Coronary artery (tissue), 2 donors: ENCODE data around the gene PGR.

Source experiments
- DNase-seq: peaks from one replicate; pipeline ENCODE4 v3.0.0-alpha.2; 2017; ENCODE audit warnings: low spot score
- H3K27ac ChIP-seq, 2 donors: fragments of 200-600 bp; sonication (generic); one replicate each; pipeline ENCODE4 v1.5.1; 2016 to 2019
- H3K4me3 ChIP-seq: fragments of 200-600 bp; sonication (generic); 2 replicates; pipeline ENCODE4 v1.5.1; 2016; ENCODE audit warnings: mild to moderate bottlenecking, moderate library complexity
- TF ChIP-seq, protein P1 (sequence below): fragments of 200-600 bp; sonication (generic); IDR thresholded peaks from one replicate; pipeline ENCODE4 v1.5.1; 2019; ENCODE audit warnings: antibody characterized with exemption

PGR gene

DNA sequence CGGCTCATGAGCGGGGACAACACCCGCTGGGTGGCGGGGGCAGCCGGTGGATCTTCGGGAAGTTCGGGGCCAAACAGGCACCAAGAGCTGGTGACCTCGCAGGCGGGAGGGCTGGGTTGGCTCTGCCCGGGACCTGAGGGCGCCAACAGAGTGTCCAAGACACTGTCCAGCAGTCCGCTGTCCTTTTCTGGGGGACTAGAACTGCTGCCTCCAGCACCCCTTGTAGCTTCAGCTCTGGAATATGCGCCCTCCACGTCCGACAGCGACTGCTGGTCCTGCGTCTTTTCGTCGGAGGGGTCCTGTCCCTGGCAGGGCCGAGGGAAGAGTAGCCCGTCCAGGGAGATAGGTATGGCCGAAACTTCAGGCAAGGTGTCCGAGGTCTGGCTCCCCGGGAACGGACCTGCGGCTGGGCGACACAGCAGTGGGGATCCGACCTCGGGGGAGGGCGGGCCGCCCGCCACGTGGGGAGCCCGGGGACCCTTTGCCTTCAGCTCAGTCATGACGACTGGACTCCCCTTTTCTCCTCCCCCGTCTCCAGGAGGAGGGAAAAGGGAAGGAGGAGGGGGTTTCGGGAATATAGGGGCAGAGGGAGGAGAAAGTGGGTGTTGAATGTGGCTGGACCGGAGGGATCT is 926 bp downstream of the PGR start:
- TF ChIP-seq, protein P1, sequence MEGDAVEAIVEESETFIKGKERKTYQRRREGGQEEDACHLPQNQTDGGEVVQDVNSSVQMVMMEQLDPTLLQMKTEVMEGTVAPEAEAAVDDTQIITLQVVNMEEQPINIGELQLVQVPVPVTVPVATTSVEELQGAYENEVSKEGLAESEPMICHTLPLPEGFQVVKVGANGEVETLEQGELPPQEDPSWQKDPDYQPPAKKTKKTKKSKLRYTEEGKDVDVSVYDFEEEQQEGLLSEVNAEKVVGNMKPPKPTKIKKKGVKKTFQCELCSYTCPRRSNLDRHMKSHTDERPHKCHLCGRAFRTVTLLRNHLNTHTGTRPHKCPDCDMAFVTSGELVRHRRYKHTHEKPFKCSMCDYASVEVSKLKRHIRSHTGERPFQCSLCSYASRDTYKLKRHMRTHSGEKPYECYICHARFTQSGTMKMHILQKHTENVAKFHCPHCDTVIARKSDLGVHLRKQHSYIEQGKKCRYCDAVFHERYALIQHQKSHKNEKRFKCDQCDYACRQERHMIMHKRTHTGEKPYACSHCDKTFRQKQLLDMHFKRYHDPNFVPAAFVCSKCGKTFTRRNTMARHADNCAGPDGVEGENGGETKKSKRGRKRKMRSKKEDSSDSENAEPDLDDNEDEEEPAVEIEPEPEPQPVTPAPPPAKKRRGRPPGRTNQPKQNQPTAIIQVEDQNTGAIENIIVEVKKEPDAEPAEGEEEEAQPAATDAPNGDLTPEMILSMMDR, result no peak
- peak overlapping the region; percentile 78 for H3K4me3 ChIP-seq
- DNase-seq, result peak; percentile 73
- H3K27ac ChIP-seq, result peak overlapping the region; percentile 91 to 93

DNA sequence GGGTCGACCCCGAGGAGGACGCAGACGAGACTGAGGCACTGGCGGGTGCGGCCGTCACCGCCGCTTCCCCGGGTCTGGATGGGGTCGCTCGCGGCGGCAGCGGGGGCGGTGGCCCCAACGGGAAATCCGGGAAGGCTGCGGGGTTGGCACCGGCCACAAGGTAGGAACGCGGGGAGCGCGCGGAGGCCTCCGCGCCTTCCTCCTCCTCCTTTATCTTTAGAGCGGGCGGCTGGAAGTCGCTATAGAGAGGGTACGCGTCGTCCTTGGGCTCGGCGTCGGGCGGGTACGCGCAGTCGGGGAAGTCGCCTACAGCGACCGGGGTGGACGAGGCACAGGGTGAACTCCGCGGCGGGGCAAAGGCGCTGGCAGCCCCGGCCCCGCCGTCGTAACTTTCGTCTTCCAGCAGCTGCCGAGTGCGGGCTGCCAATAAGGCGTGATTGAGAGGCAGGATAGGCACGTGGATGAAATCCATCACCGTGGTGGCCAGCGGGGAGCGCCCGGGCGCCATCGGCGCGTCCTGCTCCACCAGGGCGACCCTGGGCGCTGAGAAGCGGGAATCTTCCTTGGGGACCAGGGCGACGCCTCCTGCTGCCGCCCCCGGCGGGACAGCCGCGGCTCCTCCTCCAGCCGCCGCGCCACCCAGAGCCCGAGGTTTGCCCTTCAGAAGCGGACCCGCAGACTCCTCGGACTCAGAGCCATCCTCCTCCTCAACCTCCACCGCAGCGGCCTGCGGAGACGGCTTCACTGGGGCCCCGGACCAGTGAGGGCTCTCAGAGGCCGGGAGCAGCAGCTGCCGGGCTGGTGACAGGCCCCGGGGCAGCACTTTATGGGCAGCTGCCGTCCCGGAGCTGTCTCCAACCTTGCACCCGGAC is 1.7 kb downstream of the PGR start:
- DNase-seq, result peak; percentile 74
- peak overlapping the region; percentile 91 to 93 for H3K27ac ChIP-seq

DNA sequence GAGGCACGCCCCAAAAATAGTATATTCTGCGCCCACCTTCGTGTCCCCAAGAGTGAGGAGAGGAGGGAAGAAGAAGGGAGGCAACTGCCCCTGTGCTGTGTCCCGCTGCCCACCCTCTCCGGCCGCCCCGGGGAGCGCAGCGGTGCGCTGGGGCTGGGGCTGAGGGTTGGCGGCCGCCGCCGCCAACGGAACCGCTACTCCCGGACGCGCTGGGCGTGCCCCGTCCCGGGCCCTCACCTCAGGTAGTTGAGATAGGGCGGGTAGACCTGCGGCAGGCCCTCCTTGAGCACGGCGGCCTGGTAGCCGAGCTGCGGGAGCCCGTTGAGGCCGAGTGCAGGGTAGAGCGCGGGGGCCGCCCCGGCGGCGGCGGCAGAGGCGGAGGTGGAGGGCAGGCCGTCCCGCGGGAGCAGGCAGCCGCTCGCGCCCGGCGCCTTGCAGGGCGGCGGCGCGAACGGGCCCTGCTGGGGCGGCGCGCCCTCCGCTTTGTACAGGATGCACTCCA is 2.4 kb downstream of the PGR start:
- DNase-seq, result peak; percentile 73
- peak overlapping the region; percentile 78 for H3K4me3 ChIP-seq
- peak overlapping the region; percentile 91 to 93 for H3K27ac ChIP-seq
- TF ChIP-seq, protein P1, result no peak

More for the DNA sequence above, 1.7 kb downstream of the PGR start:
- H3K4me3 ChIP-seq, result peak overlapping the region; percentile 78
- TF ChIP-seq, protein P1, result no peak

DNA sequence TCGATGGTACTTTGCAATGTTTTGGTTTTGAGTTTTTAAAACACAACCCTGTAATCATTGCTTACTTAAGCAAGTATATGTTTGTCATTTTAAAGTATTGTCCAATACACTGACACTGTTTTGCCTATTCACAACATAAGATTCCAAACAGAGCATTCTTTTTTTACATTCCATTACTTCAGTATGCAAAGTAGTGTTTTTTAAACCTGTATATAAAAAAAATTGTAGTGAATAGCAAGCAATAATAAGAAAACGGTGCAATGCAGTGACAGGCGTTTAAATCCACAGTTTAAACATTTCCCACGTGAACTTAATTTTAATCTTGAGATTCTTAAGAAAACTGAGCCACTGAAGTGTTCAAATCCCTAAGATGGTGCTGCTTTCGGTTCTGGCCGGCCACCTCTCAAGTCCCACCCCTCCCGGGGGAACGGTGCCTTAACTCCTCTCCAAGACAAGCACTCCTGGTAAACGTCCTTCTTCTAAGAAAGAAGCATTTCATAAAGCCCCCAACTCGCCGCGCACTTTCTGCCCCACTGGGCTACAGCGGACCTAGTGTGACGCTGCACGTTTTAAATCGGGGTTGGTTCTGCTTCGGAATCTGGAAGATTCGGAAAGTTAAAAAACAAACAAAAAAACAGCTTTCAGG is 2.9 kb downstream of the PGR start:
- peak overlapping the region; percentile 78 for H3K4me3 ChIP-seq
- TF ChIP-seq, protein P1, result no peak
- peak; percentile 74 for DNase-seq
- H3K27ac ChIP-seq, result peak overlapping the region; percentile 91 to 93

DNA sequence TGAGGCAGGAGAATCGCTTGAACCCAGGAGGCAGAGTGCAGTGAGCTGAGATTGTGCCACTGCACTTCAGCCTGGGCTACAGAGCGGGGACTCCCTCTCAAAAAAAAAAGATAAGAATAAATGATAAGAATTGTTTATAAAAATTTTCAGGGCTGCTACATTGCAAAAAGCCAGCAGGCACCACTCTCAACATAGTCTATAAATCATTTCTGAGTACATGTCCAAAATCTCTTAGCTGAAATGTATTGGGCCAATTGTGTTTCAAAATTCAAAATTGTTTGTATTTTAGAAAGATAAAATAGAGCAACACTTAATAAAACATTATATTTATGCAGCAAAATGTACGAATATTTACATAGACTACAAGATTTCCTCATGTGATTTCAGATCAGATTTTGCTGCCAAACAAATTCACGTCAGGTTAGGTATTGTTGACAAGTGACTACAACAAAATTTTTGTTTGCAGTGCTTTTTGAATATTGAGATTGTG is 13.9 kb downstream of the PGR start:
- Histone ChIP-seq H3K27ac (no peak overlapping the region), H3K4me3 (no peak overlapping the region)
- DNase-seq, result no peak
- TF ChIP-seq, protein P1, result no peak

DNA sequence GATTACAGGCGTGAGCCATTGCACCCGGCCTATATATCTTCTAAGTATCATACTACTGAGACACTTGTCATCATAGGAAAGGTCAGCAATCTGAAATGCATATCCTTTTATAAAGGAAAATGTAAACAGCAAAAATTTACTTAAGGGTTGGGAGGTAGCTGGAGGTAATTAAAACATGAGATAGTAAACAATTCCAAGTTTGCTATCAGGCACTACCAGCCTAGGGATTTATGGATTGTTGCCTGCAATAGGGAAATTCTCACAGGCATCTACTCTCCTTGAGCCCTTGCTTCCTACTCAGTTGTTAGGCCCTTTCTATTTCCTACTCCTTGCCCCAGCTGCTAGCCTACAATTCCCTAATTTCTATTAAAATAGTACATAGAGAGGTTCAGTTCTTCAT is 16.1 kb downstream of the PGR start:
- no peak for DNase-seq
- H3K4me3 ChIP-seq, result no peak overlapping the region
- H3K27ac ChIP-seq, result no peak overlapping the region
- TF ChIP-seq, protein P1, result no peak
